SK-N-MC (cell line): ENCODE data around the gene NHLRC2.

Experiments
- EZH2 ChIP-seq: fragments of 200-600 bp; sonication (generic); IDR thresholded peaks from one replicate; pipeline ENCODE4 v1.6.1; 2017; ENCODE audit warnings: antibody characterized with exemption
- FOXP2 ChIP-seq: optimal IDR thresholded peaks from 2 replicates; pipeline ENCODE3; 2011; ENCODE audit warnings: mild to moderate bottlenecking, moderate library complexity; ENCODE audit not compliant: insufficient read depth; ENCODE audit errors: extremely low read length, control extremely low read depth
- POLR2AphosphoS5 ChIP-seq: IDR thresholded peaks from 2 replicates; pipeline ENCODE4 v1.6.1; 2012; ENCODE audit warnings: mild to moderate bottlenecking, low read depth, low read length, borderline replicate concordance

DNA sequence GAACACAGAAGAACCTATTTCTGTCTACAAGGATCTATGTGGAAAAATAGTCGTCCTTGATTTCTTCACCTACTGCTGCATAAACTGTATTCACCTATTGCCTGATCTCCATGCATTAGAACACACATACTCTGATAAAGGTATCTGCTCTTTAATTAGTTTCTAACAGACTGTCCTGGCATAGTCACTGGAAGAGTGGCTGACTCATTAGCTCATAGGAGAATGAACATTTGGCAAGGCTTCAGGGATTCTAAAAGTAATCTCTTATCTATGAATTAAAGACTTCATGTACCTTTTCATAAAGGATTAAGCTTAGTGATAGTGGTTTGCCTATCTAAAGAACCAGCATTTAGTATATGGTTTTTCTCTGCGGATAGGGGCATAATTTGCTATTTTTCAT is 4.1 kb downstream of the NHLRC2 start:
- TF ChIP-seq EZH2 (no peak), POLR2AphosphoS5 (no peak), FOXP2 (no peak)
